K562 (cell line): ENCODE results near the gene GLT1D1. TPM values are rescaled to one million over a fixed set of nuclear protein-coding genes. Genes with fewer than 3 reads are reported as not detected.

Experiments used
- ATAC-seq: fragments of 200-7000 bp; cut with Tn5 transposase; 3 replicates; pipeline ENCODE4 v1.9.1; 2020; ENCODE audit warnings: moderate library complexity
- BruUV-seq: library from RNA; stranded (reverse); fragments of 400-500 nt; replicated peaks from 2 replicates; lab custom pipeline; 2021; lab: Mats Ljungman, UMichigan
- CTCF ChIA-PET: fragments of 300-600 bp; formaldehyde crosslinking; extraction: SDS; loops from one replicate; lab custom pipeline; 2021; ENCODE audit warnings: low intra/inter-chr PET ratio; lab: Yijun Ruan, JAX
- POLR2A ChIA-PET: fragments of 300-600, 350-650 bp; sonication (Branson Sonifier 250); formaldehyde crosslinking; extraction: SDS; loops from one replicate; lab custom pipeline; 2021; ENCODE audit warnings: antibody characterized with exemption, inconsistent platforms; lab: Yijun Ruan, JAX
- DNase-seq, 4 experiments: peaks; one replicate each; pipeline versions ENCODE4 v3.0.0 to v3.0.0-alpha.2; 2011 to 2018; ENCODE audit warnings: low spot score in 3 of 4, mixed read lengths in 3 of 4; ENCODE audit errors: extremely low read depth in 1 of 4
- FAIRE-seq: peaks from 2 replicates; lab custom pipeline; 2011; peaks lifted over from hg19 to GRCh38; lab: Jason Lieb, UNC
- H2AFZ ChIP-seq: 2 replicates; pipeline ENCODE4 v1.6.0; 2011; ENCODE audit warnings: low read depth, low read length, control low read depth, inconsistent platforms
- H3K27ac ChIP-seq: fragments of 200-600 bp; 3 replicates; pipeline ENCODE4 v1.8.0; 2011; ENCODE audit warnings: low read depth, mild to moderate bottlenecking, control low read depth, inconsistent platforms, low read length, moderate library complexity, mixed read lengths; ENCODE audit errors: extremely low read depth
- H3K27me3 ChIP-seq, 2 experiments: fragments of 300-600 bp in 1 of 2; 2 replicates in 1 of 2; 3 replicates in 1 of 2; pipeline versions ENCODE4 v1.6.0 to v1.8.0; 2011; ENCODE audit warnings: inconsistent platforms in 2 of 2, low read length in 2 of 2, mild to moderate bottlenecking in 1 of 2, mixed read lengths in 1 of 2, moderate library complexity in 1 of 2; ENCODE audit not compliant: control insufficient read depth in 2 of 2, insufficient read depth in 2 of 2
- H3K36me3 ChIP-seq: fragments of 300-600 bp; 3 replicates; pipeline ENCODE4 v1.8.0; 2011; ENCODE audit warnings: mild to moderate bottlenecking, low read length, inconsistent platforms; ENCODE audit not compliant: control insufficient read depth, insufficient read depth
- H3K4me1 ChIP-seq, 2 experiments: fragments of 200-600 bp in 1 of 2; replicated peaks in 1 of 2; 2 replicates in 1 of 2; 3 replicates in 1 of 2; pipeline versions ENCODE4 v1.5.1 to v1.8.0; 2011; ENCODE audit warnings: inconsistent platforms in 2 of 2, low read length in 2 of 2, mild to moderate bottlenecking in 1 of 2, mixed read lengths in 1 of 2, moderate library complexity in 1 of 2; ENCODE audit not compliant: control insufficient read depth in 2 of 2, insufficient read depth in 2 of 2
- H3K4me2 ChIP-seq: 2 replicates; pipeline ENCODE4 v1.6.1; 2011; ENCODE audit warnings: low read length, control low read depth, inconsistent platforms, mixed read lengths; ENCODE audit not compliant: insufficient read depth
- H3K4me3 ChIP-seq: fragments of 200-600 bp; sonication (generic), shearing (Covaris generic); 2 replicates; pipeline ENCODE4 v1.5.1; 2016; ENCODE audit warnings: control low read depth, inconsistent platforms
- H3K79me2 ChIP-seq: fragments of 200-600 bp; 3 replicates; pipeline ENCODE4 v1.8.0; 2011; ENCODE audit warnings: low read length, inconsistent platforms; ENCODE audit not compliant: control insufficient read depth, insufficient read depth
- H3K9ac ChIP-seq, 2 experiments: 2 replicates each; pipeline versions ENCODE4 v1.6.0 to v1.6.1; 2011; ENCODE audit warnings: low read depth in 2 of 2, low read length in 2 of 2, control low read depth in 1 of 2, inconsistent platforms in 1 of 2, mild to moderate bottlenecking in 1 of 2, mixed read lengths in 1 of 2; ENCODE audit not compliant: insufficient read depth in 1 of 2
- H3K9me1 ChIP-seq: one replicate; pipeline ENCODE4 v1.6.0; 2011; ENCODE audit warnings: inconsistent platforms, mild to moderate bottlenecking, low read length, moderate library complexity; ENCODE audit not compliant: control insufficient read depth, insufficient read depth
- H3K9me3 ChIP-seq: replicated peaks from 2 replicates; pipeline ENCODE4 v1.5.1; 2011; ENCODE audit warnings: low read depth, low read length, inconsistent platforms; ENCODE audit not compliant: control insufficient read depth, insufficient read depth
- H4K20me1 ChIP-seq: replicated peaks from 2 replicates; pipeline ENCODE4 v1.6.1; 2011; ENCODE audit warnings: low read length, inconsistent platforms, mixed read lengths; ENCODE audit not compliant: control insufficient read depth, insufficient read depth
- ZBTB8A ChIP-seq: fragments of 450-650 bp; IDR thresholded peaks from 2 replicates; pipeline ENCODE4 v1.6.1; 2018; ENCODE audit warnings: mild to moderate bottlenecking, moderate library complexity; ENCODE audit not compliant: partially characterized antibody
- ZFP36 ChIP-seq: fragments of 150-350 bp; IDR thresholded peaks from 2 replicates; pipeline ENCODE4 v1.6.1; 2018; ENCODE audit warnings: low read length, low read depth; ENCODE audit not compliant: partially characterized antibody
- ZNF311 ChIP-seq: fragments of 250-450 bp; sonication (Bioruptor Pico); IDR thresholded peaks from 2 replicates; pipeline ENCODE4 v1.4.0; 2020; ENCODE audit warnings: mild to moderate bottlenecking, moderate library complexity
- WGBS: fragments of 100-300 bp; shearing (Covaris generic); methylation state at CpG from one replicate; pipeline ENCODE4 v1.1.6; 2016; ENCODE audit warnings: low coverage, mixed read lengths; ENCODE audit not compliant: insufficient coverage; ENCODE audit errors: missing lambda C conversion rate; 5-methylcytosine and 5-hydroxymethylcytosine counted together
- in situ Hi-C: fragments of 300-500 bp; cut with MboI; formaldehyde crosslinking; loops from 4 replicates; pipeline ENCODE4 v1.15.0; 2018; ENCODE audit warnings: inconsistent platforms, mixed read lengths
- intact Hi-C: fragments of 100-400 bp; cut with micrococcal nuclease; formaldehyde crosslinking; loops from 2 replicates; pipeline ENCODE4 v1.14.2; 2022
- polyA plus RNA-seq, 8 experiments: library from polyadenylated mRNA; depleted of rRNA in 4 of 8; stranded (reverse) in 5 of 8; unstranded in 3 of 8; fragments of >200 nt; fragmentation: Nextera tagmentation in 2 of 8; fragmentation: Illumina TruSeq in 1 of 8; extraction: Ambion mirVana in 2 of 8; extraction: Trizol in 1 of 8; gene quantifications; 2 replicates each; pipeline versions ENCODE4 v1.2.1 to v1.2.3, GENCODE V29; 2011 to 2014; ENCODE audit warnings: inconsistent platforms in 1 of 8, missing spikeins in 1 of 8
- total RNA-seq, 7 experiments: library from RNA; depleted of rRNA in 6 of 7; stranded (reverse); fragments of >200 nt in 6 of 7; fragmentation: Illumina TruSeq in 2 of 7; extraction: Trizol in 2 of 7; gene quantifications; 2 replicates each; pipeline versions ENCODE4 v1.2.1 to v1.2.3, GENCODE V29; 2011 to 2021; ENCODE audit warnings: low replicate concordance in 1 of 7
- TF ChIP-seq, protein P1 (sequence below): fragments of 250-450 bp; sonication (Bioruptor Pico); IDR thresholded peaks from 2 replicates; pipeline ENCODE4 v1.4.0; 2020; ENCODE audit warnings: mild to moderate bottlenecking, moderate library complexity

The GLT1D1 gene
- total and polyA plus RNA-seq, 9 of the 15 experiments (the other 6 are each of a cell fraction or from before 2014, with no cell fraction given), result 0.04 TPM; not detected in 8

DNA sequence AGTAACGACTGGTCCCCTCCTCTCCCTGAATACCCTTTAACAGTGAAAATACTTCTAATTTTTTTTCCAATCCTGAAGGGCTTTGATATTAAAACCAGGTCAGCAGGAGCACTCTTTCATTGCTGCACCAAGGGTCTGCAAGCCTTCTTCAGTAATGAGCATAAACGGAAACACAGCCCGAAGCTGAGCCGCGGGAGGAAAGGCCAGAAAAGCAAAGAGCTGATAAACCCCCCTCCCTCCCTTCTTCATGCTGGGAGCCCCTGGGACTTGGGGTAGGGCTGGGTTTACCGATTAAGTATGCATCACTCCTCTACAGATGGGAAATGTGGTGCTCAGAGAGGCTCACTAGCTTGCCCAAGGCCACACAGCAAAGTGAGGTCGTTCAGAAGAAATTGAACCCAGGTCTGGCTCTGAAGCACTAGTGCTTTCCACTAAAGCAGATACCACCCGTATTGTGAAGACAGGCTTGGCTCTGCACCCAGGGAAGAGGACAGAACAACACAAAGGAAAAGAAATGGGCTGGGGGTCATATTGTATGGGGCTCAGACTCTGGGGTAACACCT, 128.8 kb downstream of the GLT1D1 start:
- H3K9ac ChIP-seq, result no peak overlapping the region
- H3K36me3 ChIP-seq, result no peaks in the 10 kb centered on the region
- CTCF ChIA-PET, result no interaction called here
- H3K79me2 ChIP-seq, result no peaks in the 10 kb centered on the region
- intact Hi-C loops, result no loop called here
- FAIRE-seq, result no peak
- TF ChIP-seq, protein P1, sequence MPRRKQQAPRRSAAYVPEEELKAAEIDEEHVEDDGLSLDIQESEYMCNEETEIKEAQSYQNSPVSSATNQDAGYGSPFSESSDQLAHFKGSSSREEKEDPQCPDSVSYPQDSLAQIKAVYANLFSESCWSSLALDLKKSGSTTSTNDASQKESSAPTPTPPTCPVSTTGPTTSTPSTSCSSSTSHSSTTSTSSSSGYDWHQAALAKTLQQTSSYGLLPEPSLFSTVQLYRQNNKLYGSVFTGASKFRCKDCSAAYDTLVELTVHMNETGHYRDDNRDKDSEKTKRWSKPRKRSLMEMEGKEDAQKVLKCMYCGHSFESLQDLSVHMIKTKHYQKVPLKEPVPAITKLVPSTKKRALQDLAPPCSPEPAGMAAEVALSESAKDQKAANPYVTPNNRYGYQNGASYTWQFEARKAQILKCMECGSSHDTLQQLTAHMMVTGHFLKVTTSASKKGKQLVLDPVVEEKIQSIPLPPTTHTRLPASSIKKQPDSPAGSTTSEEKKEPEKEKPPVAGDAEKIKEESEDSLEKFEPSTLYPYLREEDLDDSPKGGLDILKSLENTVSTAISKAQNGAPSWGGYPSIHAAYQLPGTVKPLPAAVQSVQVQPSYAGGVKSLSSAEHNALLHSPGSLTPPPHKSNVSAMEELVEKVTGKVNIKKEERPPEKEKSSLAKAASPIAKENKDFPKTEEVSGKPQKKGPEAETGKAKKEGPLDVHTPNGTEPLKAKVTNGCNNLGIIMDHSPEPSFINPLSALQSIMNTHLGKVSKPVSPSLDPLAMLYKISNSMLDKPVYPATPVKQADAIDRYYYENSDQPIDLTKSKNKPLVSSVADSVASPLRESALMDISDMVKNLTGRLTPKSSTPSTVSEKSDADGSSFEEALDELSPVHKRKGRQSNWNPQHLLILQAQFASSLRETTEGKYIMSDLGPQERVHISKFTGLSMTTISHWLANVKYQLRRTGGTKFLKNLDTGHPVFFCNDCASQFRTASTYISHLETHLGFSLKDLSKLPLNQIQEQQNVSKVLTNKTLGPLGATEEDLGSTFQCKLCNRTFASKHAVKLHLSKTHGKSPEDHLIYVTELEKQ, result no peak
- TF ChIP-seq ZBTB8A (no peak), ZNF311 (CRISPR knock-in tag) (no peak), ZFP36 (peak; percentile 37)
- TF ChIP-seq, all 486 proteins: peak for 1
- H3K9me1 ChIP-seq, result peaks cover 3% of the 10 kb centered on the region
- H3K4me2 ChIP-seq, result no peak overlapping the region
- peaks cover 0 to 4% of the 10 kb centered on the region in 2 experiments; a peak in 1 of 5 replicates for H3K4me1 ChIP-seq
- H3K9me3 ChIP-seq, result no peaks in the 10 kb centered on the region
- H3K27ac ChIP-seq, result no peak overlapping the region
- no TSS peak for BruUV-seq
- no peak overlapping the region for H3K4me3 ChIP-seq
- in situ Hi-C loops, result no loop called here
- H3K27me3 ChIP-seq, result peaks cover 18 to 82% of the 10 kb centered on the region in 2 experiments
- POLR2A ChIA-PET, result no interaction called here
- no peak for DNase-seq
- WGBS, result 0% methylated on average over 8 of the region's 8 CpGs
- no peak for ATAC-seq
- no peaks in the 10 kb centered on the region for H4K20me1 ChIP-seq
- H2AFZ ChIP-seq, result no peak overlapping the region
